B cell (primary cell): ENCODE results near the gene RPS4Y1. TPM values are rescaled to one million over a fixed set of nuclear protein-coding genes. Genes with fewer than 3 reads are reported as not detected.

ENCODE experiments used
- ATAC-seq: fragments of 200-7000 bp; cut with Tn5 transposase; one replicate; pipeline ENCODE4 v1.10.0; 2021; ENCODE audit warnings: low read depth, mild to moderate bottlenecking, moderate number of reproducible peaks, moderate library complexity
- CTCF ChIA-PET: fragments of 350-600 bp; sonication (Branson Sonifier 250); formaldehyde crosslinking; loops from one replicate; lab custom pipeline; 2021; ENCODE audit warnings: antibody characterized with exemption, inconsistent platforms; lab: Charles Lee
- POLR2A ChIA-PET: fragments of 350-600 bp; sonication (Branson Sonifier 250); formaldehyde crosslinking; loops from one replicate; lab custom pipeline; 2021; ENCODE audit warnings: antibody characterized with exemption; lab: Charles Lee
- DNase-seq: peaks from one replicate; pipeline ENCODE4 v3.0.0; 2013
- H2AFZ ChIP-seq: 2 replicates; pipeline ENCODE4 v1.6.1; 2012; ENCODE audit warnings: mild to moderate bottlenecking, low read depth, low read length; ENCODE audit not compliant: insufficient read depth, poor library complexity, severe bottlenecking
- H3K27ac ChIP-seq, 2 donors: 1 replicate in 1 of 2; 2 replicates in 1 of 2; pipeline ENCODE4 v1.5.1; 2012 to 2013; ENCODE audit warnings: low read length in 2 of 2, mild to moderate bottlenecking in 2 of 2, moderate library complexity in 1 of 2
- H3K27me3 ChIP-seq, 4 experiments: fragments of 200-600 bp in 1 of 4; sonication (generic) in 1 of 4; replicated peaks in 1 of 4; 1 replicate in 2 of 4; 2 replicates in 2 of 4; pipeline versions ENCODE4 v1.6.1 to v1.7.0; 2013 to 2016; ENCODE audit warnings: low read length in 3 of 4, mild to moderate bottlenecking in 2 of 4, mixed read lengths in 1 of 4, moderate library complexity in 1 of 4; ENCODE audit not compliant: insufficient read depth in 4 of 4, control insufficient read depth in 3 of 4; ENCODE audit errors: control extremely low read depth in 1 of 4
- H3K36me3 ChIP-seq, 2 experiments: replicated peaks in 1 of 2; 1 replicate in 1 of 2; 2 replicates in 1 of 2; pipeline versions ENCODE4 v1.6.1 to v1.7.1; 2013; ENCODE audit warnings: low read length in 1 of 2; ENCODE audit not compliant: insufficient read depth in 2 of 2, control insufficient read depth in 1 of 2; ENCODE audit errors: control extremely low read depth in 1 of 2, extremely low read depth in 1 of 2
- H3K4me1 ChIP-seq, 2 donors: fragments of 200-600 bp in 1 of 2; sonication (generic) in 1 of 2; 1 replicate in 1 of 2; 2 replicates in 1 of 2; pipeline versions ENCODE4 v1.5.1 to v1.6.1; 2013 to 2017; ENCODE audit warnings: low read length in 2 of 2; ENCODE audit not compliant: control insufficient read depth in 2 of 2, insufficient read depth in 2 of 2
- H3K4me2 ChIP-seq: replicated peaks from 2 replicates; pipeline ENCODE3; 2012; ENCODE audit warnings: mild to moderate bottlenecking, low read depth, low read length; ENCODE audit not compliant: poor library complexity, severe bottlenecking
- H3K4me3 ChIP-seq, 5 experiments: fragments of 200-600 bp in 1 of 5; sonication (generic) in 1 of 5; 1 replicate in 3 of 5; 2 replicates in 2 of 5; pipeline versions ENCODE4 v1.5.1 to v1.7.0; 2011 to 2016; ENCODE audit warnings: low read length in 4 of 5, mild to moderate bottlenecking in 4 of 5, low read depth in 2 of 5, control low read depth in 1 of 5, moderate library complexity in 1 of 5; ENCODE audit not compliant: insufficient read depth in 1 of 5; ENCODE audit errors: control extremely low read depth in 1 of 5, extremely low read depth in 1 of 5
- H3K79me2 ChIP-seq: fragments of 200-600 bp; sonication (generic); one replicate; pipeline ENCODE4 v1.6.0; 2016; ENCODE audit warnings: low read length; ENCODE audit not compliant: control insufficient read depth, insufficient read depth
- H3K9ac ChIP-seq: fragments of 200-600 bp; sonication (generic); 2 replicates; pipeline ENCODE4 v1.6.1; 2017; ENCODE audit warnings: mild to moderate bottlenecking, low read length, moderate library complexity
- H3K9me3 ChIP-seq, 3 donors: one replicate each; pipeline versions ENCODE4 v1.6.1 to v1.7.1; 2013; ENCODE audit warnings: low read length in 2 of 3; ENCODE audit not compliant: control insufficient read depth in 2 of 3, insufficient read depth in 1 of 3; ENCODE audit errors: control extremely low read depth in 1 of 3
- H4K20me1 ChIP-seq: 2 replicates; pipeline ENCODE4 v1.6.0; 2012; ENCODE audit warnings: mild to moderate bottlenecking, low read length; ENCODE audit not compliant: insufficient read depth, control insufficient read depth, poor library complexity, severe bottlenecking
- H3K27ac Mint-ChIP-seq: one replicate; pipeline ENCODE4 v1.8.0; 2021; ENCODE audit warnings: mixed read lengths
- H3K27me3 Mint-ChIP-seq: one replicate; pipeline ENCODE4 v1.8.0; 2021; ENCODE audit warnings: mixed read lengths
- H3K4me1 Mint-ChIP-seq: one replicate; pipeline ENCODE4 v1.8.0; 2021; ENCODE audit warnings: mixed read lengths
- H3K4me3 Mint-ChIP-seq: one replicate; pipeline ENCODE4 v1.8.0; 2021; ENCODE audit warnings: mixed read lengths
- H3K9me3 Mint-ChIP-seq: one replicate; pipeline ENCODE4 v1.8.0; 2022; ENCODE audit warnings: mixed read lengths; ENCODE audit not compliant: insufficient read depth
- CTCF ChIP-seq: fragments of 200-600 bp; IDR thresholded peaks from one replicate; pipeline ENCODE4 v1.8.0; 2022; ENCODE audit warnings: antibody characterized with exemption, mild to moderate bottlenecking
- EZH2 ChIP-seq: IDR thresholded peaks from 2 replicates; pipeline ENCODE4 v1.6.1; 2012; ENCODE audit warnings: borderline replicate concordance, low read depth, mild to moderate bottlenecking, moderate library complexity, low read length; ENCODE audit not compliant: insufficient read depth, poor library complexity, severe bottlenecking
- WGBS: methylation state at CpG from one replicate; pipeline ENCODE4 v1.1.5; 2013; ENCODE audit warnings: missing lambda C conversion rate; ENCODE audit not compliant: insufficient coverage; 5-methylcytosine and 5-hydroxymethylcytosine counted together
- intact Hi-C: fragments of 100-400 bp; cut with micrococcal nuclease; formaldehyde crosslinking; loops from one replicate; pipeline ENCODE4 v1.10.0; 2022
- polyA plus RNA-seq: library from polyadenylated mRNA; depleted of rRNA; stranded (reverse); fragments of >200 nt; gene quantifications from 2 replicates; pipeline ENCODE4 v1.2.3, GENCODE V29; 2012
- total RNA-seq, 2 donors: library from RNA; stranded (reverse); fragments of 120-200 nt in 1 of 2; gene quantifications; 1 replicate in 1 of 2; 2 replicates in 1 of 2; pipeline versions ENCODE4 v1.2.3 to v1.2.4, GENCODE V29; 2013 to 2022

The RPS4Y1 gene
- total and polyA plus RNA-seq, 2 donors (not counting 1 experiment from before 2014, with no cell fraction given), result 304 TPM; not detected in 1

DNA sequence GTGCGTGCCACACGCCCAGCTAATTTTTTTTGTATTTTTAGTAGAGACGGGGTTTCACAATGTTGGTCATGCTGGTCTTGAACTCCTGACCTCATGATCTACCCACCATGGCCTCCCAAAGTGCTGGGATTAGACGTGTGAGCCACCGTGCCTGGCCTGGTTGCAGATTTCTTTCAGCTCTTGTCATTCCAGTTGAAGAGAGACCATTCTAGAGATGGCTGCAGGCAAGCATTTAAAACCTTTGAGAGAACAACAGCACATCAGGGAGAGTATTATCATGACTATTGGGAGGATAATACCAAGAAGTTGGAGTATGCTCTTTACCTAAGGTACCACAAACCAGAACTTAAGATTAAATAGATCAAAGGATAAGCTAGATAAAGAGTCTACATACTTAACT, 12.9 kb upstream of the RPS4Y1 start:
- H3K9ac ChIP-seq, result no peak overlapping the region
- ChIA-PET POLR2A (no interaction called here), CTCF (no interaction called here)
- no peak overlapping the region for H3K27ac Mint-ChIP-seq
- intact Hi-C loops, result no loop called here
- no peaks in the 10 kb centered on the region for H3K9me3 ChIP-seq
- H3K4me3 Mint-ChIP-seq, result no peak overlapping the region
- H3K4me3 ChIP-seq, result no peak overlapping the region
- H3K27ac ChIP-seq, result no peak overlapping the region
- no peaks in the 10 kb centered on the region for H4K20me1 ChIP-seq
- no peak for TF ChIP-seq EZH2
- TF ChIP-seq CTCF, result no peak
- H3K4me1 ChIP-seq, result no peaks in the 10 kb centered on the region
- H3K79me2 ChIP-seq, result no peaks in the 10 kb centered on the region
- DNase-seq, result no peak
- no peaks in the 10 kb centered on the region for H3K9me3 Mint-ChIP-seq
- peaks cover 26% of the 10 kb centered on the region for H3K27me3 Mint-ChIP-seq
- no CpG with 5 or more reads among the region's 5 CpGs for WGBS
- ATAC-seq, result no peak
- H2AFZ ChIP-seq, result no peak overlapping the region
- peaks cover 0 to 5% (median 2%) of the 10 kb centered on the region in 4 experiments for H3K27me3 ChIP-seq
- no peaks in the 10 kb centered on the region for H3K4me1 Mint-ChIP-seq
- H3K36me3 ChIP-seq, result no peaks in the 10 kb centered on the region
- no peak overlapping the region for H3K4me2 ChIP-seq

- H3K4me3 ChIP-seq, result no peak overlapping the region
- no peaks in the 10 kb centered on the region for H3K36me3 ChIP-seq
- no peaks in the 10 kb centered on the region for H3K4me1 Mint-ChIP-seq
- no peaks in the 10 kb centered on the region for H3K79me2 ChIP-seq
- H3K4me2 ChIP-seq, result no peak overlapping the region
- intact Hi-C loops, result no loop called here
- H4K20me1 ChIP-seq, result no peaks in the 10 kb centered on the region
- ChIA-PET CTCF (no interaction called here), POLR2A (no interaction called here)
- H3K9me3 Mint-ChIP-seq, result no peaks in the 10 kb centered on the region
- no peak for TF ChIP-seq CTCF
- TF ChIP-seq EZH2, result no peak
- H3K9ac ChIP-seq, result no peak overlapping the region
- H3K9me3 ChIP-seq, result peaks cover 0 to 2% (median 0%) of the 10 kb centered on the region in 3 donors
- no peaks in the 10 kb centered on the region for H3K4me1 ChIP-seq
- H3K27me3 ChIP-seq, result peaks cover 0 to 5% (median 0%) of the 10 kb centered on the region in 4 experiments
- no peak overlapping the region for H3K4me3 Mint-ChIP-seq
- no peak overlapping the region for H2AFZ ChIP-seq
- no peak for ATAC-seq
- peaks cover 34% of the 10 kb centered on the region for H3K27me3 Mint-ChIP-seq
- no peak overlapping the region for H3K27ac Mint-ChIP-seq
- H3K27ac ChIP-seq, result no peak overlapping the region
- DNase-seq, result no peak
These were observed 6.2 kb upstream of the RPS4Y1 start for GRCh38 chrY:2835230-2835629.
